ENCODE data around the gene MBLAC1.

Gene MBLAC1

DNA sequence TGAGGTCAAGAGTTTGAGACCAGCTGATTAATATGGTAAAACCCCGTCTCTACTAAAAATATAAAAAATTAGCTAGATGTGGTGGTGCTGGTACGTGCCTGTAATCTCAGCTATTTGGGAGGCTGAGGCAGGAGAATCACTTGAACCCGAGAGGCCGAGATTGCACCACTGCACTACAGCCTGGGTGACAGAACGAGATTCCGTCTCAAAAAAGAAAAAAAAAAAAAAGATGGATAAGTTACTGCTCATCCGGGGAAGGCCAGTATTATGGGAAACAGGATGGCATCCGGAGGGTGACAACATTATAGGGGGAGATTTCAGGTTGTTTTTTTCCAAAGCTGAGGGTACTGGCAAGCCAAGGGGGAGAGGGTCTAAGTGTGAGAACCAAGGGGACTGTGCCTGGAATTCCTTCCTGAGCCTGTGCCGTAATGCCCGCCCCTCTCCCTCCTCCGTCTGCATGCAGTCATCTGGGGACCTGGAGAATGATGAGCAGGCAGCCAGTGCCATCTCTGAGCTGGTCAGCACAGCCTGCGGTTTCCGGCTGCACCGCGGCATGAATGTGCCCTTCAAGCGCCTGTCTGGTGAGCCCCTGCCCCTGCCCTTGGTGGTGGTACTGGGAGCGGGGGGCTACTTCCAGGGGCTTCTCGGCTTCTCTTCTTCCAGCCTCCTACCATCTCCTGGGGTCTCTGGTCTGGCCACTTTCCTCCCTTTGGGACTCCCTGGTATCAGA lies 26.3 kb downstream of the MBLAC1 start:
- Histone ChIP-seq H3K4me3 (ENCODE audit: low read length) (no peak overlapping the region), H3K4me1 (ENCODE audit: control insufficient read depth, insufficient read depth, low read length) (peaks cover 55% of the 10 kb centered on the region), H3K36me3 (ENCODE audit: control insufficient read depth, insufficient read depth, low read length) (peaks cover 5% of the 10 kb centered on the region), H3K27me3 (ENCODE audit: control insufficient read depth, insufficient read depth, low read length) (no peaks in the 10 kb centered on the region), H3K9ac (ENCODE audit: low read length) (no peak overlapping the region), H3K9me3 (ENCODE audit: control insufficient read depth, low read length) (no peaks in the 10 kb centered on the region)

DNA sequence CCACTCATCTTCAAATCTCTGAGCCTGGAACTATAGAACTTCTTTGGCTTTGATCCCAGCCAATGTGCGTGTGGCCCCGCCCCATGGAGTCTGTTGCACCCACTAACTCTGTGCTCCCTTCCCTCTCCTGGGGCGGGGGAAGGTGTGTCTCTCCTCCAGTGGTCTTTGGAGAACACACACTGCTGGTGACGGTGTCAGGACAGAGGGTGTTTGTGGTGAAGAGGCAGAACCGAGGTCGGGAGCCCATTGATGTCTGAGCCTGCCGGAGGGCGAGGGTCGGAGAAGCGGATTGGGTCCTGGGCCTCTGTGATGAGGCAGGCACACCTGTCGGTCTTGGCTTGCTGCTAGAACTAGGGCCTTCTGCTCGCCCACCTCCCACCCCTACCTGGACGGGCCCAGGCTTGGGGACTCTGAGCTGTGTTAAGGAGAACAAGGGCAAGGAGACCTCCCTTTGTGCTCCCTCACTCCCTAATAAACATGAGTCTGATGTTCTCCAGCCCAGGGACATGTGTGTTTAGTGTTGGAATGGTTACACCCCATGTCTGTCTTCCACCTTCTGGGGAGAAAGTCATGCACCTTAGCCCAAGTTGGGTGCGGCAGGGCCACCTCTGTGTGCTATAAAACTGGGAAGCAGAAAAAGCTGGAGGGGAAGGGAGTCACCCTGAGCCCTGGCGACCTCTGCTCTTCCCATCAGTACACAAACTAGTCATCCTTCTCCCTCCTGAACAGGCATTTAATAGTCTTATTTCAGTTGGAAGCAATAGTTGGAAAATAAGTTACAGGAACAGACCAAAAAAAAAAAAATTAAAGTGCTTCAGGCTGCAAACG lies 27.2 kb downstream of the MBLAC1 start:
- Histone ChIP-seq H3K4me1 (ENCODE audit: control insufficient read depth, insufficient read depth, low read length) (peaks cover 55% of the 10 kb centered on the region), H3K4me3 (ENCODE audit: low read length) (no peak overlapping the region), H3K27me3 (ENCODE audit: control insufficient read depth, insufficient read depth, low read length) (no peaks in the 10 kb centered on the region), H3K36me3 (ENCODE audit: control insufficient read depth, insufficient read depth, low read length) (peaks cover 5% of the 10 kb centered on the region), H3K9ac (ENCODE audit: low read length) (no peak overlapping the region), H3K9me3 (ENCODE audit: control insufficient read depth, low read length) (no peaks in the 10 kb centered on the region)

DNA sequence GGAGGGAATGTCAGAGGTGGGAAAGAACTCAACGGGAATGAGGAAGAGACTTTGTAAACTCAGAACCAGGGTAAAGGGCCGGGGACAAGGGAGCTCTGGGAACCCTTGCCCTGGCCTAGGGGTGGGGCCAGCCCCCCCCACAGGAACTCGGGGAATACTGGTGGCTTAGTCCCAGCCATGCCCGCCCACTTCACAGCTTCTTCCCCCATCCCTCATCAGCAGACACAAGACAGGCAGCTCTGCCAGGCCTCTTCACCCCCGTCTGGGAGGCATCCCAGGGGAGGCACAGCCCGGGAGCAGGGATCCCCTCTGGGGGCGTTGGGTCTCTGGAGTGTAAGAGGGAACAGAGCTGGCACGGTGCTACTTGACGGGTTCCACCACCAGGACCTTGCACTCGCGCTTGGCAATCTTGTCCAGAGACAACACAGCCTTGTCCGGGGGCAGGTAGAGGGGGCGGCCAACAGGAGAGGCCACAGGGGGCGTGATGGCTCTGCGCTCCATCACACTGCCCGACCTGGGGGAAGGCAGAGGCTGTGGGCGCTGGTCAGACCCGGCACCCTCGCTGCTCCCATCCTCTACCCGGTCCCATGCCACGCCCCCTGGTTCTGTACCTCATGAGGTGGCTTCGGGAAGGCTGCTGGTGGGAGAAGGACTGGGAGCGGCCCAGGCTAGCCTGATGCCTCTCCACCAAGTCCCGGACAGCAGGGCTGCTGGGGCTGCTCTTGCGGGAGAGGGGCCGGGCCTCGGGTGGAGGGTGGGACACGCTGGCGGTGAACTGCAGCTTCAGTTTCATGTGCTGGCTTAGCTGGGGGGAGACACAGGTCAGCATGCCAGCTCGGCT lies 28.1 kb downstream of the MBLAC1 start:
- Histone ChIP-seq H3K9me3 (ENCODE audit: control insufficient read depth, low read length) (no peaks in the 10 kb centered on the region), H3K4me1 (ENCODE audit: control insufficient read depth, insufficient read depth, low read length) (peaks cover 51% of the 10 kb centered on the region), H3K36me3 (ENCODE audit: control insufficient read depth, insufficient read depth, low read length) (peaks cover 5% of the 10 kb centered on the region), H3K9ac (ENCODE audit: low read length) (no peak overlapping the region), H3K27me3 (ENCODE audit: control insufficient read depth, insufficient read depth, low read length) (no peaks in the 10 kb centered on the region), H3K4me3 (ENCODE audit: low read length) (no peak overlapping the region)

DNA sequence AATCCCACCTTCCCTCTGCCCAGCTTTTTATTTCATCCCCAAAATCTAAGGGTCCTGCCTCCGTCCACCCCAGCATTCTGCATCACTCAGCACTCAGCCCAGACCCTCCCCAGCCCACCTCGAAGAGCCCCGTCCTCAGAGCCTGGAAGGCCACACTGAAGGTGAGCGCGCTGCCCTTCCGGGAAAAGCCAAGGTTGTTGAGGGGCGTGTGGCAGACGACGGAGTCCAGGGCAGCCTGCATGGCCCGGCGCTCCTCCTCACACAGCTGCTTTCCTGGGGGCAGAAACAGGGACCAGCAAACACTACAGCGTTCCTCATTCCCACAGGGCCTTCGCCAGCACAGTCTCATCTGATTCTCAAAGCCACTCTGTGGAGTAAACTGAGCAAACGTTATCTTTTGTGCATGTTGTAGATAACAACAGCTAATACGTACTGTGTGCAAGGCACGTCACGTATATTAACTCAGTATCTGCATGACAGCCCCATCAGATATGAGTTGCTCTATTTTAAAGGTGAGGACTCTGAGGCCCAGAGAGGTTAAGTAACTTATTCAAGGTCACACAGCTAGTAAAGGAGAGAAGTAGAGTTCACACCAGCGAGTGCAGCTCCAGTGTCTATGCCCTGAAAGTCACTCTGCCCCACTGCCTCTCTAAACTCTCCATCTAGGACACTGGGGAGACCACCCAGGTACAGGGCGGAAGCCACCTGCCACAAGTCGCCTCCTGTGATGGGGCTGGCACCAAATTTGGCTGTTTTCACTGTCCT lies 29.0 kb downstream of the MBLAC1 start:
- peaks cover 5% of the 10 kb centered on the region for H3K36me3 ChIP-seq (ENCODE audit: control insufficient read depth, insufficient read depth, low read length)
- H3K9ac ChIP-seq (ENCODE audit: low read length) = no peak overlapping the region
- H3K4me3 ChIP-seq (ENCODE audit: low read length) = no peak overlapping the region
- no peaks in the 10 kb centered on the region for H3K9me3 ChIP-seq (ENCODE audit: control insufficient read depth, low read length)
- H3K4me1 ChIP-seq (ENCODE audit: control insufficient read depth, insufficient read depth, low read length) = peaks cover 50% of the 10 kb centered on the region
- no peaks in the 10 kb centered on the region for H3K27me3 ChIP-seq (ENCODE audit: control insufficient read depth, insufficient read depth, low read length)

DNA sequence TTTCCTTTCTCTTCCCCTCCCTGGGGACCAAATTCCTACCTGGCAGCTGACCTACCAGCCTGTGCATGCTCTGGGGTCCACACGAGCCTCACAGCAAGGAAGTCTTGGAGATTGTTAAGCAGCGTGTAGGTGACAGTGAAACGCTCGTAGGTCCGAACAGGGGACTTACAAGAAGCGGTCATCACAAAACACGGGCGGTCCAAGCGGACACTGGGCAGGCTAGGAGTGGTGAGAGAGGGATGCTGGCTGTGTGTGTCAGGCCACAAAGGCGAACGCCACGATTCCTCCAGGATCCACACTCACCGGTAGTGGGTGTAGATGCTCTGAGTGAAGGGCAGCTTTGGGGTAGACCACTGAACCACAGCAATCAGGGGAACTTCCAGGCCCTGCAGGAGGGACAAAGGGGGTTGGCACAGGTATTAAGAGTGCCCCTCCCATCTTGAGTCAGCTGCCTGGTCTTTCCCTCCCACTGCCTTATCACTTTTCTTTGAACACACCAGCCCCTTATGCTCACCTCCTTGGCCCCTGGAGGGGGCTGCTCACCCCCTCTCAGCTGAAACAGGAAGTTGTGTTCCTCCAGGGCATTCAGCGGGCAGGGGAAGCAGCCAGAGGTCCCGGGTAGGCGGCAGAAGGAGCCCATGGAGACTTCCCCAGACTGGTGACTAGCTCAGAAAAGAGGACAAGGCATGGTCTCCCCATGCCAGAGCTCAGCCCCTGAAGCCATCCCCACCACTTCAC lies 29.7 kb downstream of the MBLAC1 start:
- Histone ChIP-seq H3K4me1 (ENCODE audit: control insufficient read depth, insufficient read depth, low read length) (peaks cover 50% of the 10 kb centered on the region), H3K36me3 (ENCODE audit: control insufficient read depth, insufficient read depth, low read length) (peaks cover 5% of the 10 kb centered on the region), H3K9me3 (ENCODE audit: control insufficient read depth, low read length) (no peaks in the 10 kb centered on the region), H3K4me3 (ENCODE audit: low read length) (no peak overlapping the region), H3K27me3 (ENCODE audit: control insufficient read depth, insufficient read depth, low read length) (no peaks in the 10 kb centered on the region), H3K9ac (ENCODE audit: low read length) (no peak overlapping the region)

DNA sequence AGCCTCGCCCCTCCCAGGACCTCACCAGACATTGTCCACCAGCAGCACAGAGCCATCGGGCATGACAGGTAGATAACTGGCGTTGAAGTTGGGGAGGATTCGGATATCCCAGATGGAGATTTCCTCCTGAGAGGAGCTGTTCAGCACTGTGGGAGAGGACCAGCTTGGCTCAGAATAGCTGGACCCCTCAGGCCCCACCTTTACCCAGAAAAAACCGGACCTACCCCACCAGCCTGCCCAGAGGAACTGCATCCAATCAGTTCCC lies 30.2 kb downstream of the MBLAC1 start:
- Histone ChIP-seq H3K9ac (ENCODE audit: low read length) (peak overlapping the region; percentile 86), H3K4me1 (ENCODE audit: control insufficient read depth, insufficient read depth, low read length) (peaks cover 50% of the 10 kb centered on the region), H3K4me3 (ENCODE audit: low read length) (no peak overlapping the region), H3K27me3 (ENCODE audit: control insufficient read depth, insufficient read depth, low read length) (no peaks in the 10 kb centered on the region), H3K36me3 (ENCODE audit: control insufficient read depth, insufficient read depth, low read length) (peaks cover 5% of the 10 kb centered on the region), H3K9me3 (ENCODE audit: control insufficient read depth, low read length) (no peaks in the 10 kb centered on the region)

DNA sequence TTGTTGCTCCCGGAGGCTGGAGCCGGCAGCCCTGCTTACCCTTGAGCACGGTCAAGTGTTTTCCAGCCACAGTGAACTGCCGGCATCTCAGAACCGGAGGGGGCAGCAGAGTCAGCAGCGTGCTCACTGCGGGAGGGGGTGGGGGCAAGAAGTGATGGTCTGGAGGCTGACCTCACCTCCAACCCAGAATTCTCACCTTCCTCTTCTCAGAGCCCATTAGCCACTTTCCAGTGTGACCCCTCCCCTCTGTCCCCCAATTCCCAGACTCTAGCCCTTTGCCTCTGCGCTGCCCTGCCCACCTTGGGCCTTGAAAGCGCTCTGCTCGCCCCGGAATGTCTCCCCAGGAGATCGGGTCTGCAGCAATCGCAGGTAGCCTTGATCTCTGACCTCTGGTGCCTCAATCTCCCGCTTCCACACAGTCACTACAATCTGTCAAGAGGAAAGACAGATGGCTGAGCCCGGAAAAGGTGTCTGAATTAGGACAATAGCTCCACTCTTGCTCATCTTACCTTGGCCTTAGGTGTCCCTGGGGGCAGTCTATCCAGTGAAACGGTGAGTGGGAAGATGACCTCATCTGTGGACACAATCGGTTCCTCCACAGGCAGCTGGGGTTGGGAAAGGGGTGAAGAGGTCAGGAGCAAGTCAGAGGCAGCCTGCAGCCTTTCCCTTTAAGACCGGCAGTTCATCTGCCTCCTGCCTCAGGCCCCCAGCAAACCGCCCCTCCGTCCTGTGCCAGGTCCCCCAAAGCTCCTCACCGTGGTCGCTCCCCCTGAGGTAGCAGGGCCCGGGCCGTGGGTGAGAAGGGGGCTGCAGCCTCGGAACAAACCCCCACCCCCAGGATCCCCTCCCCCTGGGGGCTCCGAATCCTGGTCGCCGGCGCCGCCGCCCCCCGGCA lies 30.8 kb downstream of the MBLAC1 start:
- no peaks in the 10 kb centered on the region for H3K9me3 ChIP-seq (ENCODE audit: control insufficient read depth, low read length)
- H3K4me1 ChIP-seq (ENCODE audit: control insufficient read depth, insufficient read depth, low read length) = peaks cover 50% of the 10 kb centered on the region
- peak overlapping the region; percentile 56 for H3K4me3 ChIP-seq (ENCODE audit: low read length)
- peak overlapping the region; percentile 86 for H3K9ac ChIP-seq (ENCODE audit: low read length)
- no peaks in the 10 kb centered on the region for H3K27me3 ChIP-seq (ENCODE audit: control insufficient read depth, insufficient read depth, low read length)
- peaks cover 5% of the 10 kb centered on the region for H3K36me3 ChIP-seq (ENCODE audit: control insufficient read depth, insufficient read depth, low read length)

DNA sequence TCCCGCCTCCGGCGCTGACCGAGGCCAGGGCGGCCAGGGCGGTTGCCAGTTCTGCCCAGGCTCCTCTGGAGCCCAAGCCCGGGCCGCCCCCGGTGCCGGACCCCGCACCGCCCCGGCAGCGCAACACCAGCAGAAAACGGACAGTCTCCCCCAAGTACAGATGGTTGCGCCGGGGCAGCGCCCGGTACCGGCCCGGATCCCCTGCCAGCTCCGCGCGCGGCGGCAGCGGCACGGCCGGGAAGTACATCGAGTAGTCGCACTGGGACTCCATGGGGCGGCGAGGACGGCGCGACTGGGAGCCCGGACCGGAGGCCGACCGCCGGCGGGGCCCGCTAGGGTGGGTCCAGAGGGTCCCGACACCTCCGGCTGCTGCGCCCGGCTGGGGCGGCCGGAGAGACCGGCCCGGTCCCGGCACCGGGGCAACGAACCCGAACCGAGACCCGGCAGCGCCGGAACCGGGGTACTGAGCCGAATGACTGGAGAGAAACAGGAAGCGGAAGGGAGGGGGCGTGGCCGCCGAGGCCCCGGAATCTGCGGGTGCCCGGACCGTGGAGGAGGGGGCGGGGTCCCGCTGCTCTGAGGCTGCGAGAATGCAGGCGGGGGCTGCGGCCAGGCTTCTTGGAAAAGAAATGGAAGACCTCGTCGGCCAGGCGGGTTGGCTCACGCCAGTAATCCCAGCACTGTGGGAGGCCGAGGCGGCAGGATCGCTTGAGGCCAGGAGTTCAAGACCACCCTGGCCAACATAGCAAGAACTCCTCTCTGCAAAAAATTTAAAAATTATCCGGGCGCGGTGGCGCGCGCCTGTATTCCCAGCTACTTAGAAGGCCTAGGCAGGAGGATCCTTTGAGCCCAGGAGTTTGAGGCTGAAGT lies 31.7 kb downstream of the MBLAC1 start, which contains the start of gene TRAPPC14:
Gene TRAPPC14 (minus strand): TSS at position 495 of the 870 bp plus-strand sequence. CDS start 224 bp downstream, at position 271.
- Histone ChIP-seq H3K4me1 (ENCODE audit: control insufficient read depth, insufficient read depth, low read length) (peaks cover 51% of the 10 kb centered on the region), H3K36me3 (ENCODE audit: control insufficient read depth, insufficient read depth, low read length) (peaks cover 5% of the 10 kb centered on the region), H3K4me3 (ENCODE audit: low read length) (peak within 1 kb of the TSS; percentile 56), H3K27me3 (ENCODE audit: control insufficient read depth, insufficient read depth, low read length) (no peaks in the 10 kb centered on the region), H3K9me3 (ENCODE audit: control insufficient read depth, low read length) (no peaks in the 10 kb centered on the region), H3K9ac (ENCODE audit: low read length) (peak within 1 kb of the TSS; percentile 86)

DNA sequence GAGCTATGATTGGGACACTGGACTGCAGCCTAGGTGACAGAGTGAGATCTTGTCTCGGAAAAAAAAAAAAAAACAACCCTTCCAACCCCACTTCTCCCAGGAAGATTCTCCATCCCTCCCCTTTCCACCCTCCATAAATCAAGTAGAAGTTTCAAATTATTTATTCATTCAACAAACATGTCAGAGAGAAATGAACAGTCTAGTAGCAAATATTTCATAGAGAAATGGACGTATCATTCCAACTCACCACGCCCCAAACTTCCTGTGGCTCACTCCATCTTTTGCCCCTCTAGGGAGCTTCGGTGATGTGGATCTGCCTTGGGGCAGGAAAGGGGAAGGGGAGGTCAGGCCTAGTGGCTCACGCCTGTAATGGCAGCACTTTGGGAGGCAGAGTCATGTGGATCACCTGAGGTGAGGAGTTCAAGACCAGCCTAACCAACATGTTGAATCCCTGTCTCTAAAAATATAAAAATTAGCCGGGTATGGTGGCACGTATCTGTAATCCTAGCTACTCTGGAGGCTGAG lies 32.4 kb downstream of the MBLAC1 start:
- Histone ChIP-seq H3K4me3 (ENCODE audit: low read length) (peak overlapping the region; percentile 56), H3K27me3 (ENCODE audit: control insufficient read depth, insufficient read depth, low read length) (no peaks in the 10 kb centered on the region), H3K9ac (ENCODE audit: low read length) (peak overlapping the region; percentile 86)

More for the DNA sequence above, 32.4 kb downstream of the MBLAC1 start:
- Histone ChIP-seq H3K9me3 (ENCODE audit: control insufficient read depth, low read length) (no peaks in the 10 kb centered on the region), H3K36me3 (ENCODE audit: control insufficient read depth, insufficient read depth, low read length) (peaks cover 5% of the 10 kb centered on the region), H3K4me1 (ENCODE audit: control insufficient read depth, insufficient read depth, low read length) (peaks cover 46% of the 10 kb centered on the region)

All from mucosa of stomach (tissue), 1 donor.